HepG2 (cell line): ENCODE data around the gene NUP54. TPM values are rescaled to one million over a fixed set of nuclear protein-coding genes. Genes with fewer than 3 reads are reported as not detected.

ENCODE experiments used
- AGO2 ChIP-seq: fragments of 200-400 bp; formaldehyde crosslinking; optimal IDR thresholded peaks from 2 replicates; pipeline ENCODE3; 2017; ENCODE audit warnings: mild to moderate bottlenecking, low read depth, low read length, moderate library complexity
- CBX1 ChIP-seq: IDR thresholded peaks from one replicate; pipeline ENCODE4 v1.6.1; 2016; ENCODE audit warnings: antibody characterized with exemption, low read depth
- GABPB1 ChIP-seq: IDR thresholded peaks from 2 replicates; pipeline ENCODE4 v1.6.1; 2016; ENCODE audit warnings: mild to moderate bottlenecking, missing genetic modification reagents, moderate library complexity, missing compliant biosample characterization
- NRL ChIP-seq: sonication (generic); formaldehyde crosslinking; IDR thresholded peaks from 2 replicates; pipeline ENCODE4 v1.5.0; 2020; ENCODE audit warnings: missing genetic modification reagents, mild to moderate bottlenecking, moderate library complexity, borderline replicate concordance
- PRMT3 ChIP-seq: sonication (generic); formaldehyde crosslinking; IDR thresholded peaks from 2 replicates; pipeline ENCODE4 v1.8.1; 2022; ENCODE audit warnings: low read depth, mild to moderate bottlenecking, moderate library complexity, missing genetic modification reagents, borderline replicate concordance
- RFXAP ChIP-seq: sonication (generic); formaldehyde crosslinking; IDR thresholded peaks from 2 replicates; pipeline ENCODE4 v1.4.0; 2020; ENCODE audit warnings: missing genetic modification reagents, borderline replicate concordance
- SMAD1 ChIP-seq: sonication (generic); formaldehyde crosslinking; IDR thresholded peaks from 2 replicates; pipeline ENCODE4 v1.4.0; 2020; ENCODE audit warnings: missing genetic modification reagents, low read depth, mild to moderate bottlenecking, borderline replicate concordance
- SMAD9 ChIP-seq: sonication (generic); formaldehyde crosslinking; IDR thresholded peaks from 2 replicates; pipeline ENCODE4 v1.5.1; 2020; ENCODE audit warnings: mild to moderate bottlenecking, missing genetic modification reagents
- ZBTB3 ChIP-seq: sonication (generic); formaldehyde crosslinking; IDR thresholded peaks from 2 replicates; pipeline ENCODE4 v1.4.0; 2020; ENCODE audit warnings: low read depth, mild to moderate bottlenecking, moderate library complexity, missing genetic modification reagents, borderline replicate concordance
- ZNF678 ChIP-seq: sonication (generic); formaldehyde crosslinking; IDR thresholded peaks from 2 replicates; pipeline ENCODE4 v1.4.0; 2020; ENCODE audit warnings: mild to moderate bottlenecking, missing genetic modification reagents
- ZNF768 ChIP-seq: sonication (generic); formaldehyde crosslinking; IDR thresholded peaks from 2 replicates; pipeline ENCODE4 v1.4.0; 2020; ENCODE audit warnings: missing genetic modification reagents
- ZSCAN12 ChIP-seq: sonication (generic); formaldehyde crosslinking; IDR thresholded peaks from 2 replicates; pipeline ENCODE4 v1.9.0; 2021; ENCODE audit warnings: mild to moderate bottlenecking, missing genetic modification reagents
- ZSCAN20 ChIP-seq: sonication (generic); formaldehyde crosslinking; IDR thresholded peaks from 2 replicates; pipeline ENCODE4 v1.4.0; 2020; ENCODE audit warnings: missing genetic modification reagents, mild to moderate bottlenecking, borderline replicate concordance
- ZSCAN25 ChIP-seq: sonication (generic); formaldehyde crosslinking; IDR thresholded peaks from 2 replicates; pipeline ENCODE4 v1.8.0; 2022; ENCODE audit warnings: mild to moderate bottlenecking, missing genetic modification reagents
- polyA plus RNA-seq, 8 experiments: library from polyadenylated mRNA; depleted of rRNA in 3 of 8; stranded (reverse) in 7 of 8; unstranded in 1 of 8; fragments of >200 nt; fragmentation: Illumina TruSeq in 4 of 8; extraction: Trizol in 4 of 8; gene quantifications; 2 replicates each; pipeline versions ENCODE4 v1.2.1 to v1.2.3, GENCODE V29; 2011 to 2016; ENCODE audit warnings: low read depth in 4 of 8, missing spikeins in 1 of 8, mixed read lengths in 1 of 8; ENCODE audit not compliant: insufficient read depth in 1 of 8
- total RNA-seq, 5 experiments: library from RNA; depleted of rRNA; stranded (reverse); fragments of >200 nt; fragmentation: Illumina TruSeq; extraction: Trizol; gene quantifications; 2 replicates each; pipeline ENCODE4 v1.2.3, GENCODE V29; 2016; ENCODE audit warnings: low read depth in 1 of 5
- TF ChIP-seq, protein P1 (sequence below): sonication (generic); formaldehyde crosslinking; IDR thresholded peaks from 2 replicates; pipeline ENCODE4 v1.8.1; 2022; ENCODE audit warnings: mild to moderate bottlenecking, missing genetic modification reagents
- TF ChIP-seq, protein P2 (sequence below), 2 experiments: IDR thresholded peaks; 2 replicates each; pipeline ENCODE4 v1.6.1; 2011 to 2012; ENCODE audit warnings: low read length in 2 of 2, borderline replicate concordance in 1 of 2, low read depth in 1 of 2, mild to moderate bottlenecking in 1 of 2, moderate library complexity in 1 of 2
- TF ChIP-seq, protein P3 (sequence below): IDR thresholded peaks from 2 replicates; pipeline ENCODE4 v1.6.1; 2016; ENCODE audit warnings: missing genetic modification reagents, missing compliant biosample characterization
- TF ChIP-seq, protein P4 (sequence below): sonication (generic); formaldehyde crosslinking; IDR thresholded peaks from 2 replicates; pipeline ENCODE4 v1.8.1; 2023; ENCODE audit warnings: missing genetic modification reagents, mild to moderate bottlenecking, borderline replicate concordance
- TF ChIP-seq, protein P5 (sequence below): sonication (generic); formaldehyde crosslinking; IDR thresholded peaks from 2 replicates; pipeline ENCODE4 v1.4.0; 2020; ENCODE audit warnings: low read depth, missing genetic modification reagents

Gene NUP54
- total and polyA plus RNA-seq, 2 of the 13 experiments (the other 11 are each of a cell fraction or from before 2014, with no cell fraction given), result 36.1 to 69.3 TPM

DNA sequence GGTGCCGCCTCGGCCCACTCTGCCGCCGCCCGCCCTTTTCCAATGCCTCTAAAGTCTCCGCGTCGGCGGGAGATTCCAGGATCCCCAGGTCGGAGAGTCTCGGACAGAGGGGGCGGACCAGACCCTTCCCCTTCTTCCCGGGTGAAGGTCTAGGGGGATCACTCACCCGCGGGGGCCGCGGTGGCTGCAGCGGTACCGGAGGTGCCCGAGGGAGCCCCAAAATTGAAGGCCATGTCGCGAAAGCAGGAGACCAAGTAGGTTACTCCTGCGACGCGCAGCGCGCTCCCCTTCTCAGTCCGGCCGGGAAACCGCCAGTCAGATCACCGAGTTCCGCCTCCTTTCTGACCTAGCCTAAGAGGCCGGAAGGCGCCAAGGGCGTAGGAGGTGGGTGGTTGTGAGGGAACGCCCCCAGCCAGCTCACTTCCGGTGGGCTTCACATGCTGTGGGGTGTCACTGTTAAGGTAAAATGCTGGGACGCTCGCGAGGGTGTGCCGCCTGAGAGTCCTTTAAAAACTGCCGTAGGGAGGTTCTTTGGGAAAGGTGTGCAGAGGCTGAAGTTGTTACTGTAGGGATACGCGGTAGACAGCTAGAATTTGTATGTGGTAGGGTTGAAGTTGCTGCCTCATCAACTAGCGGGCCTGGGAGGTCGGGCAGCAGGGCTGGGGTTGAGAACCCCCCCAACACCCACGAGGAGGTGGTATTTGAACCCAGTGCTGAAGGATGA, at the start of gene NUP54 (continued):
- TF ChIP-seq, protein P1, sequence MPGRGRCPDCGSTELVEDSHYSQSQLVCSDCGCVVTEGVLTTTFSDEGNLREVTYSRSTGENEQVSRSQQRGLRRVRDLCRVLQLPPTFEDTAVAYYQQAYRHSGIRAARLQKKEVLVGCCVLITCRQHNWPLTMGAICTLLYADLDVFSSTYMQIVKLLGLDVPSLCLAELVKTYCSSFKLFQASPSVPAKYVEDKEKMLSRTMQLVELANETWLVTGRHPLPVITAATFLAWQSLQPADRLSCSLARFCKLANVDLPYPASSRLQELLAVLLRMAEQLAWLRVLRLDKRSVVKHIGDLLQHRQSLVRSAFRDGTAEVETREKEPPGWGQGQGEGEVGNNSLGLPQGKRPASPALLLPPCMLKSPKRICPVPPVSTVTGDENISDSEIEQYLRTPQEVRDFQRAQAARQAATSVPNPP (CRISPR knock-in tag), result peak; percentile 87
- peak; percentile 81 for TF ChIP-seq AGO2
- no peak for TF ChIP-seq ZSCAN12 (CRISPR knock-in tag)
- TF ChIP-seq GABPB1, result peak; percentile 98
- peak; percentile 63; the same call in 1 of the 2 replicates for TF ChIP-seq SMAD1 (CRISPR knock-in tag)
- TF ChIP-seq, protein P2, sequence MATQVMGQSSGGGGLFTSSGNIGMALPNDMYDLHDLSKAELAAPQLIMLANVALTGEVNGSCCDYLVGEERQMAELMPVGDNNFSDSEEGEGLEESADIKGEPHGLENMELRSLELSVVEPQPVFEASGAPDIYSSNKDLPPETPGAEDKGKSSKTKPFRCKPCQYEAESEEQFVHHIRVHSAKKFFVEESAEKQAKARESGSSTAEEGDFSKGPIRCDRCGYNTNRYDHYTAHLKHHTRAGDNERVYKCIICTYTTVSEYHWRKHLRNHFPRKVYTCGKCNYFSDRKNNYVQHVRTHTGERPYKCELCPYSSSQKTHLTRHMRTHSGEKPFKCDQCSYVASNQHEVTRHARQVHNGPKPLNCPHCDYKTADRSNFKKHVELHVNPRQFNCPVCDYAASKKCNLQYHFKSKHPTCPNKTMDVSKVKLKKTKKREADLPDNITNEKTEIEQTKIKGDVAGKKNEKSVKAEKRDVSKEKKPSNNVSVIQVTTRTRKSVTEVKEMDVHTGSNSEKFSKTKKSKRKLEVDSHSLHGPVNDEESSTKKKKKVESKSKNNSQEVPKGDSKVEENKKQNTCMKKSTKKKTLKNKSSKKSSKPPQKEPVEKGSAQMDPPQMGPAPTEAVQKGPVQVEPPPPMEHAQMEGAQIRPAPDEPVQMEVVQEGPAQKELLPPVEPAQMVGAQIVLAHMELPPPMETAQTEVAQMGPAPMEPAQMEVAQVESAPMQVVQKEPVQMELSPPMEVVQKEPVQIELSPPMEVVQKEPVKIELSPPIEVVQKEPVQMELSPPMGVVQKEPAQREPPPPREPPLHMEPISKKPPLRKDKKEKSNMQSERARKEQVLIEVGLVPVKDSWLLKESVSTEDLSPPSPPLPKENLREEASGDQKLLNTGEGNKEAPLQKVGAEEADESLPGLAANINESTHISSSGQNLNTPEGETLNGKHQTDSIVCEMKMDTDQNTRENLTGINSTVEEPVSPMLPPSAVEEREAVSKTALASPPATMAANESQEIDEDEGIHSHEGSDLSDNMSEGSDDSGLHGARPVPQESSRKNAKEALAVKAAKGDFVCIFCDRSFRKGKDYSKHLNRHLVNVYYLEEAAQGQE (IDR thresholded peaks at IDR 0.05; ENCODE audit: borderline replicate concordance in 1 of 2, low read depth in 1 of 2, low read length in 2 of 2), result peak in 1 of 2 experiments; percentile 53; a peak in 1 of 4 replicates
- TF ChIP-seq SMAD9 (CRISPR knock-in tag), result no peak
- TF ChIP-seq, protein P3, sequence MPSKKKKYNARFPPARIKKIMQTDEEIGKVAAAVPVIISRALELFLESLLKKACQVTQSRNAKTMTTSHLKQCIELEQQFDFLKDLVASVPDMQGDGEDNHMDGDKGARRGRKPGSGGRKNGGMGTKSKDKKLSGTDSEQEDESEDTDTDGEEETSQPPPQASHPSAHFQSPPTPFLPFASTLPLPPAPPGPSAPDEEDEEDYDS (CRISPR knock-in tag), result peak; percentile 85
- TF ChIP-seq RFXAP (CRISPR knock-in tag), result peak; percentile 69; the same call in 1 of the 2 replicates
- TF ChIP-seq ZNF678, result no peak
- TF ChIP-seq NRL, result peak; percentile 86; the same call in 1 of the 2 replicates
- peak; percentile 49; the same call in 1 of the 2 replicates for TF ChIP-seq ZSCAN20 (CRISPR knock-in tag)
- TF ChIP-seq, protein P4, sequence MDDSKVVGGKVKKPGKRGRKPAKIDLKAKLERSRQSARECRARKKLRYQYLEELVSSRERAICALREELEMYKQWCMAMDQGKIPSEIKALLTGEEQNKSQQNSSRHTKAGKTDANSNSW (CRISPR knock-in tag), result peak; percentile 54; the same call in 1 of the 2 replicates
- 0 out of 2 replicates have a peak, but pooled peaks have one; percentile 67 for TF ChIP-seq PRMT3 (CRISPR knock-in tag)
- peak; percentile 88 for TF ChIP-seq ZBTB3
- peak; percentile 51; the same call in 1 of the 2 replicates for TF ChIP-seq ZNF768 (CRISPR knock-in tag)
- TF ChIP-seq ZSCAN25 (CRISPR knock-in tag), result peak; percentile 56; the same call in 1 of the 2 replicates
- peak; percentile 96 for TF ChIP-seq CBX1
- TF ChIP-seq, protein P5, sequence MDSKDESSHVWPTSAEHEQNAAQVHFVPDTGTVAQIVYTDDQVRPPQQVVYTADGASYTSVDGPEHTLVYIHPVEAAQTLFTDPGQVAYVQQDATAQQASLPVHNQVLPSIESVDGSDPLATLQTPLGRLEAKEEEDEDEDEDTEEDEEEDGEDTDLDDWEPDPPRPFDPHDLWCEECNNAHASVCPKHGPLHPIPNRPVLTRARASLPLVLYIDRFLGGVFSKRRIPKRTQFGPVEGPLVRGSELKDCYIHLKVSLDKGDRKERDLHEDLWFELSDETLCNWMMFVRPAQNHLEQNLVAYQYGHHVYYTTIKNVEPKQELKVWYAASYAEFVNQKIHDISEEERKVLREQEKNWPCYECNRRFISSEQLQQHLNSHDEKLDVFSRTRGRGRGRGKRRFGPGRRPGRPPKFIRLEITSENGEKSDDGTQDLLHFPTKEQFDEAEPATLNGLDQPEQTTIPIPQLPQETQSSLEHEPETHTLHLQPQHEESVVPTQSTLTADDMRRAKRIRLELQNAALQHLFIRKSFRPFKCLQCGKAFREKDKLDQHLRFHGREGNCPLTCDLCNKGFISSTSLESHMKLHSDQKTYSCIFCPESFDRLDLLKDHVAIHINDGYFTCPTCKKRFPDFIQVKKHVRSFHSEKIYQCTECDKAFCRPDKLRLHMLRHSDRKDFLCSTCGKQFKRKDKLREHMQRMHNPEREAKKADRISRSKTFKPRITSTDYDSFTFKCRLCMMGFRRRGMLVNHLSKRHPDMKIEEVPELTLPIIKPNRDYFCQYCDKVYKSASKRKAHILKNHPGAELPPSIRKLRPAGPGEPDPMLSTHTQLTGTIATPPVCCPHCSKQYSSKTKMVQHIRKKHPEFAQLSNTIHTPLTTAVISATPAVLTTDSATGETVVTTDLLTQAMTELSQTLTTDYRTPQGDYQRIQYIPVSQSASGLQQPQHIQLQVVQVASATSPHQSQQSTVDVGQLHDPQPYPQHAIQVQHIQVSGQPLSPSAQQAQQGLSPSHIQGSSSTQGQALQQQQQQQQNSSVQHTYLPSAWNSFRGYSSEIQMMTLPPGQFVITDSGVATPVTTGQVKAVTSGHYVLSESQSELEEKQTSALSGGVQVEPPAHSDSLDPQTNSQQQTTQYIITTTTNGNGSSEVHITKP (CRISPR knock-in tag), result peak; percentile 62; the same call in 1 of the 2 replicates
